GM21619 (cell line): Measurements from ENCODE around the gene CHST12.
"Not testable (repeated sequence)": the region's sequence is repeated elsewhere in the genome, so short reads cannot be mapped to it uniquely, and the experiment has no call there.

Source experiments
- ATAC-seq: cut with Tn5 transposase; IDR thresholded peaks from one replicate; pipeline ENCODE4 v1.9.1; 2021; ENCODE audit not compliant: unreplicated experiment

The CHST12 gene

GRCh38 chr7:2377492-2377891 is 25.9 kb upstream of the CHST12 start:
- not testable (repeated sequence) for ATAC-seq

- ATAC-seq = not testable (repeated sequence)
These were observed 25.3 kb upstream of the CHST12 start for GRCh38 chr7:2378125-2378524.

GRCh38 chr7:2379161-2379560 is 24.2 kb upstream of the CHST12 start:
- no peak for ATAC-seq

GRCh38 chr7:2379821-2380450 is 23.5 kb upstream of the CHST12 start:
- ATAC-seq = no peak

GRCh38 chr7:2380461-2380860 is 22.9 kb upstream of the CHST12 start:
- no peak for ATAC-seq

- ATAC-seq = no peak
These were observed 22.2 kb upstream of the CHST12 start for GRCh38 chr7:2381227-2381626.

GRCh38 chr7:2381881-2382509 is 21.4 kb upstream of the CHST12 start:
- no peak for ATAC-seq

GRCh38 chr7:2383543-2384274 is 19.7 kb upstream of the CHST12 start:
- ATAC-seq = no peak

GRCh38 chr7:2384354-2385243 is 18.8 kb upstream of the CHST12 start:
- no peak for ATAC-seq

- ATAC-seq = not testable (repeated sequence)
These were observed 17.3 kb upstream of the CHST12 start for GRCh38 chr7:2386122-2386521.

- ATAC-seq = no peak
These were observed 16.3 kb upstream of the CHST12 start for GRCh38 chr7:2386964-2387669.

- no peak for ATAC-seq
These were observed 15.3 kb upstream of the CHST12 start for GRCh38 chr7:2387897-2388636.

- no peak for ATAC-seq
These were observed 14.8 kb upstream of the CHST12 start for GRCh38 chr7:2388637-2388954.

GRCh38 chr7:2390020-2390816 is 13.2 kb upstream of the CHST12 start:
- ATAC-seq = not testable (repeated sequence)

GRCh38 chr7:2393706-2394105 is 9.7 kb upstream of the CHST12 start:
- no peak for ATAC-seq

- no peak for ATAC-seq
These were observed 8.8 kb upstream of the CHST12 start for GRCh38 chr7:2394566-2395082.

- ATAC-seq = no peak
These were observed 4.9 kb upstream of the CHST12 start for GRCh38 chr7:2398506-2398905.

GRCh38 chr7:2399848-2400587 is 3.4 kb upstream of the CHST12 start:
- ATAC-seq = no peak

GRCh38 chr7:2402687-2403013 is 761 bp upstream of the CHST12 start:
- ATAC-seq = no peak
